ENCODE measurements around the gene RIT2. TPM values are rescaled to one million over a fixed set of nuclear protein-coding genes. Genes with fewer than 3 reads are reported as not detected.
A peak's percentile ranks its signal among the peaks of the same experiment; 100 is the strongest.

Gene RIT2
- total and polyA plus RNA-seq, 3 donors from 2014 or later: 0.82 TPM; not detected in 2

DNA sequence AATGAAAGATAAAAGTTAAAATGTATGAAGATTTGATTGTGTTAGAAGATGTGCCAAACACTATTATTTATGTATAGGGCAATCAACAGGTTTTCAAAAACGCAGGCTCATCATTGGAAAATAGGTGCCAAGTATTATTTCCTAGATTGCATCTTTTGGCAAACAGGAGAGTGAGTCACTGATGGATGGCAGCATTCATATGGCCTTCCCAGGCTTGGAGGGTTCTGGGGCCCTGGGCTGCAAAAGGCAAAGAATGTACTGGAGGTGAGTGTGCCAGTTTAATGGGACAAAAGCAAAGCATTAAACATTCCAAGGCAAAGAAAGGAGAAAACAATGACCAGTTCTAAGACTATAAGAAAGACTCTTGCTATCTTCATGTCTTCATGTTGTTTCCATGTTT, 379.4 kb downstream of the RIT2 start:
- DNase-seq: no peak
- H3K9me3 ChIP-seq: no peaks in the 10 kb centered on the region
- no peak overlapping the region for H3K4me3 ChIP-seq
- no peak for TF ChIP-seq POLR2A (IDR thresholded peaks at IDR 0.05)
- TF ChIP-seq, protein P1, sequence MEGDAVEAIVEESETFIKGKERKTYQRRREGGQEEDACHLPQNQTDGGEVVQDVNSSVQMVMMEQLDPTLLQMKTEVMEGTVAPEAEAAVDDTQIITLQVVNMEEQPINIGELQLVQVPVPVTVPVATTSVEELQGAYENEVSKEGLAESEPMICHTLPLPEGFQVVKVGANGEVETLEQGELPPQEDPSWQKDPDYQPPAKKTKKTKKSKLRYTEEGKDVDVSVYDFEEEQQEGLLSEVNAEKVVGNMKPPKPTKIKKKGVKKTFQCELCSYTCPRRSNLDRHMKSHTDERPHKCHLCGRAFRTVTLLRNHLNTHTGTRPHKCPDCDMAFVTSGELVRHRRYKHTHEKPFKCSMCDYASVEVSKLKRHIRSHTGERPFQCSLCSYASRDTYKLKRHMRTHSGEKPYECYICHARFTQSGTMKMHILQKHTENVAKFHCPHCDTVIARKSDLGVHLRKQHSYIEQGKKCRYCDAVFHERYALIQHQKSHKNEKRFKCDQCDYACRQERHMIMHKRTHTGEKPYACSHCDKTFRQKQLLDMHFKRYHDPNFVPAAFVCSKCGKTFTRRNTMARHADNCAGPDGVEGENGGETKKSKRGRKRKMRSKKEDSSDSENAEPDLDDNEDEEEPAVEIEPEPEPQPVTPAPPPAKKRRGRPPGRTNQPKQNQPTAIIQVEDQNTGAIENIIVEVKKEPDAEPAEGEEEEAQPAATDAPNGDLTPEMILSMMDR (IDR thresholded peaks at IDR 0.05): no peak
- no peak overlapping the region for H3K27ac ChIP-seq
- WGBS, 2 donors: 84 to 88% methylated on average over 1 of the region's 1 CpG
- H3K27me3 ChIP-seq: no peaks in the 10 kb centered on the region
- intact Hi-C loops (cut with DNase I; ENCODE audit: low total_unique reads): no loop called here
- no peaks in the 10 kb centered on the region for H3K36me3 ChIP-seq (ENCODE audit: low read depth, missing control alignments)
- H3K4me1 ChIP-seq: no peaks in the 10 kb centered on the region

DNA sequence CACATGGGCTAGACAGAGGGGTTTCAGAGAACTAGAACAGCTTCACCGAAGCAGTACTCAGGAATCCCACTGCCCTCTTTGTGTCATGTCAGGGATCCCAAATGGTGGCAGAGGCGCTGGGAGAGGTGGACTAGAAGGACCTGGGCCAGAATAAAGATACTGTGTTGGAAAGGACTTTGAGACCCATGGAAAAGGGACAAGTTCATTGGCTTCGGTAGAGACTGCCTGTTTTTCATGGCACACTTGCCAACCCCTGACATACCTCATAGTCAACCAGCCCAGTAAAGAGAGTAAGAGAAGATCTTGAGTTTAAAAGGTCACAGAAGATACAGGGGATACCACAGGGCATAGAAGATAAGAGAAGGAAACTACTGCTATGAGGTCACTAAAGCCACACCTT, 381.0 kb downstream of the RIT2 start:
- Histone ChIP-seq H3K4me1 (no peaks in the 10 kb centered on the region), H3K4me3 (no peak overlapping the region), H3K27ac (no peak overlapping the region), H3K27me3 (no peaks in the 10 kb centered on the region), H3K9me3 (no peaks in the 10 kb centered on the region), H3K36me3 (ENCODE audit: low read depth, missing control alignments) (no peaks in the 10 kb centered on the region)
- no peak for DNase-seq
- intact Hi-C loops (cut with DNase I; ENCODE audit: low total_unique reads): no loop called here
- 96 to 97% methylated on average over 3 of the region's 3 CpGs for WGBS, 2 donors
- TF ChIP-seq POLR2A (IDR thresholded peaks at IDR 0.05): no peak
- TF ChIP-seq, protein P1 (IDR thresholded peaks at IDR 0.05): no peak

DNA sequence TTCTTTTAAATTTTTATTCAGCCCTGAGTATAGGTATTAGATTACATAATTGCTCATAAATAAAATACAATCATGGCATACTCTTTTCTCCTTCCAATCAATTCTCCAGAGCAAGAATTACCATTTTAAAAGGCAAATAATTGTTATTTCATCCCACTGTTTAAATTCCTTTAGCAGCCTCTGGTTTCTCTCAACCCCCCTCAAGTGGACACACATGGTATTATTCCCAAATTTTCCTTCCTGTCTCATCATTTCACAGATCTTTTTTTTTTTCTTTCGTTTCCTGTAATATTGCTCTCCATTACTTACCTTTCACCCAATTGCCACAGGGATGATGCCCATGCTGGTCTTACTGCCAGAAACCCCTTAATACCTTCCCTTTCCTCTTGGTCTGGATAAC, 385.2 kb downstream of the RIT2 start:
- intact Hi-C loops (cut with DNase I; ENCODE audit: low total_unique reads): no loop called here
- H3K9me3 ChIP-seq: no peaks in the 10 kb centered on the region
- no peak overlapping the region for H3K4me3 ChIP-seq
- no peak overlapping the region for H3K27ac ChIP-seq
- TF ChIP-seq POLR2A (IDR thresholded peaks at IDR 0.05): no peak
- TF ChIP-seq, protein P1 (IDR thresholded peaks at IDR 0.05): peak in 2 of 3 experiments; percentile 16 to 26
- 50 to 67% methylated on average over 1 of the region's 1 CpG for WGBS, 2 donors
- no peaks in the 10 kb centered on the region for H3K4me1 ChIP-seq
- H3K36me3 ChIP-seq (ENCODE audit: low read depth, missing control alignments): no peaks in the 10 kb centered on the region
- no peaks in the 10 kb centered on the region for H3K27me3 ChIP-seq
- no peak for DNase-seq

DNA sequence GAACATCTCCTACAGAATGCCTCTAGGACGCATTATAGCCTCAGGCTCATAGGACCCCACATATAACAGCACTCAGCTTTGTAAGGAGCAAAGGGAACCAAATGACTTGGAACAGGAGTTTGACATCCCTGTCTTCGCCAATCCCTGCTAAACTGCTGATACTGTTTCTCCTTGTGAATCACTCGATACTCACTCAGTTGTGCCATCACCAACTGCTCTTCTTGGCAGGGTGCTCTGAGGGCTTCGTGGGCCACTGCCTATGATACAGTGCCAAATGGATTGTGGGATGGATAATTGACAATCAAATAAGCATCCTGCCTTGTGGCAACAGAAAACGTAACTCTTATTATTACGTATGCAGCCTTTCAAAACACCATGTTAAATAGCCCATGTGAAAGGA, 396.3 kb downstream of the RIT2 start:
- 93 to 96% methylated on average over 6 of the region's 6 CpGs for WGBS, 2 donors
- no peak for DNase-seq

DNA sequence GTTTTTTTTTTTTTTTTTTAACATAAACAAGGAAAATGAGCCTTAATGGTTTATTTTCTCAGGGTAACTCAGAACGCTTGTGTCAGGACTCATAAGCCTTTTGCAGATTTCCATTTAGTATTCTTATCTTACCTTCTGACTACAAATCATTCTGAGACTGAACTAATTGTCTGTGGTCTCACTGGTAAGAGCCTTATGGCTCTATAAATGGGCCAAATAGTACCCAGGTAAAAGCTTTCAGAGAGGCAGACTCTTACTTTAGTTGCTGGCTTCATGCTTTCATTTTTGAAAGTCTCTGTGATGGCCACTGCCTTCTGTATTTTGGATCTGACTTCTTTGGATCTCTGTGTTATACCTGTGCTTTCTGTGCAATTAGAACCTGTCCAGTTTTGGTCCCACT, 403.4 kb downstream of the RIT2 start:
- Histone ChIP-seq H3K9me3 (no peaks in the 10 kb centered on the region), H3K4me3 (no peak overlapping the region), H3K36me3 (ENCODE audit: low read depth, missing control alignments) (no peaks in the 10 kb centered on the region), H3K4me1 (no peaks in the 10 kb centered on the region), H3K27me3 (no peaks in the 10 kb centered on the region), H3K27ac (no peak overlapping the region)
- TF ChIP-seq, protein P1 (IDR thresholded peaks at IDR 0.05): no peak
- TF ChIP-seq POLR2A (IDR thresholded peaks at IDR 0.05): no peak
- intact Hi-C loops (cut with DNase I; ENCODE audit: low total_unique reads): no loop called here
- DNase-seq: no peak
- WGBS, 2 donors: 69 to 74% methylated on average over 1 of the region's 1 CpG

More for the DNA sequence above, 396.3 kb downstream of the RIT2 start:
- H3K4me3 ChIP-seq: no peak overlapping the region
- H3K27ac ChIP-seq: no peak overlapping the region
- no peak for TF ChIP-seq POLR2A (IDR thresholded peaks at IDR 0.05)
- TF ChIP-seq, protein P1 (IDR thresholded peaks at IDR 0.05): no peak
- no peaks in the 10 kb centered on the region for H3K4me1 ChIP-seq
- intact Hi-C loops (cut with DNase I; ENCODE audit: low total_unique reads): no loop called here
- no peaks in the 10 kb centered on the region for H3K36me3 ChIP-seq (ENCODE audit: low read depth, missing control alignments)
- no peaks in the 10 kb centered on the region for H3K9me3 ChIP-seq
- no peaks in the 10 kb centered on the region for H3K27me3 ChIP-seq
